NOMO-1 treated with DMSO at 0.1 percent for 48 hours (cell line): ENCODE results near the gene USP8.
"Not testable (repeated sequence)": the region's sequence is repeated elsewhere in the genome, so short reads cannot be mapped to it uniquely, and the experiment has no call there.

Source experiments
- DNase-seq: peaks from one replicate; lab custom pipeline; 2025; ENCODE audit not compliant: unreplicated experiment; lab: John Stamatoyannopoulos, UW

The USP8 gene

GRCh38 chr15:50438251-50438650 lies 14.0 kb downstream of the USP8 start:
- no peak for DNase-seq

DNA sequence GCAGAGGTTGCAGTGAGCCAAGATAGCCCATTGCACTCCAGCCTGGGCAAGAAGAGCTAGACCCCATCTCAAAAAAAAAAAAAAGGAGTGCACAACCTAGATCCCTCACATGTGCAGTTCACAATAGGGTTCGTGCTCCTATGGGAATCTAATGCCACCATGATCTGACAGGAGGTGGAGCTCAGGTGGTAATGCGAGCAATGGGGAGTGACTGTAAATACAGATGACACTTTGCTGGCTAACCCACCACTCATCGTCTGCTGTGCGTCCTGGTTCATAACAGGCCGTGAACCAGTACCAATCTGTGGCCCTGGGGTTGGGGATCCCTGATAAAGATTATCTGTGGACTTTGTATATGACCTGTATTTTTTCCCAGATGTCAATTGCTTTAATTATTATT lies 16.7 kb downstream of the USP8 start:
- no peak for DNase-seq

DNA sequence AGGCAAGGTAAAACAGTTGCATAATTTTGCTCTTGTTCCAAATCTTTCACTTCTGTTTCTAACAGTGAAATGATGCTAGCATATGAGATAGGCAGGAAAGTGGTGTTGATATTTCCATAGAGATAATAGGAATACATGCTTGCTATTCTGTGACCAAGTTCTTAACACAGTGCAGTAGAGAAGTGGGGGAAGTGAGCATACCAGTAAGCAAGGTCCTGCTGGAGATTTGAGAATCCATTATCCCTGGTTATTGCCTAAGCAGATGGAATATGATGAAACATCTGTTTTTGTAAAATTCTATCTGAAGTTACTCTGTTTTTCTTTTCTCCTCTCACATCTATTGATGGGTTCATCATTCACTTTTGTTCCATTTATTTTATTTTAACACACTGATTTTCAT lies 28.7 kb downstream of the USP8 start:
- no peak for DNase-seq

GRCh38 chr15:50458348-50459112 lies 34.3 kb downstream of the USP8 start:
- DNase-seq, result no peak

- DNase-seq, result no peak
Measured at GRCh38 chr15:50463423-50464358, 39.5 kb downstream of the USP8 start.

- no peak for DNase-seq
Measured at GRCh38 chr15:50471072-50471471, 46.9 kb downstream of the USP8 start.

- no peak for DNase-seq
Measured at GRCh38 chr15:50476143-50476542, 51.9 kb downstream of the USP8 start.

DNA sequence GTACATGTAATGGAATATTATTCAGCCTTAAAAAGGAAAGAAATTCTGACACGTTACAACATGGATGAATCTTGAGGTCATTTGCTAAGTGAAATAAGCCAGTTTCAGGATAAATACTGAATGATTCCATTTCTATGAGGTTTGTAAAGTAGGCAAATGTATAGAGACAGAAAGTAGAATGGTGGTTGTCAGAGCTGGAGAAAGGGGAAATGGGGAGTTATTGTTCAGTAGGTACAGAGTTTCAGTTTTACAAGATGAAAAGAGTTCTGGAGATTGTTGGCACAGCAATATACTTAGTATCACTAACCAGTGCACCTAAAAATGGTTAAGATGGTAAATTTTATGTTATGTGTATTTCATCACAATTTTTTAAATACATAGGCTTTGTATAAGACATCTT lies 60.6 kb downstream of the USP8 start:
- no peak for DNase-seq

- DNase-seq, result no peak
Measured at GRCh38 chr15:50485389-50485788, 61.2 kb downstream of the USP8 start.

DNA sequence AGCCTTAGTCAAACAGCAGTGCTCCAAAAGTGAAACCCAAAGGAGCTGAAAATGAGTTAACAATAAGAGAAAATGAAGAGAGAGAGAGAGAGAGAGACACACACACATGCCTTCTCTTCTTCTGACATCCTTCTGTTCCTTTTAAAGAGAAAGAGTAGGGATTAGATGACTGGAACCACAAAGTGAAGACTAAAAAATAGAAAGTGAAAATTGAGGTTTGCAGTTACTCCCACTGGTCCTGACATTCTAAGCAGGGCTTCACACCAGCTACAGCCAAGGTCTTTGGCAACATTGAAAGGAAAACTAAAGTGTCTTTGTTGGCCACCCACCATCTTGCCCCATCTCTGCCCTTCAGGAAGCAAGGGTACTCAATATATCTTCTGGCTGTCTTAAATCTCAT lies 63.1 kb downstream of the USP8 start:
- DNase-seq, result no peak

DNA sequence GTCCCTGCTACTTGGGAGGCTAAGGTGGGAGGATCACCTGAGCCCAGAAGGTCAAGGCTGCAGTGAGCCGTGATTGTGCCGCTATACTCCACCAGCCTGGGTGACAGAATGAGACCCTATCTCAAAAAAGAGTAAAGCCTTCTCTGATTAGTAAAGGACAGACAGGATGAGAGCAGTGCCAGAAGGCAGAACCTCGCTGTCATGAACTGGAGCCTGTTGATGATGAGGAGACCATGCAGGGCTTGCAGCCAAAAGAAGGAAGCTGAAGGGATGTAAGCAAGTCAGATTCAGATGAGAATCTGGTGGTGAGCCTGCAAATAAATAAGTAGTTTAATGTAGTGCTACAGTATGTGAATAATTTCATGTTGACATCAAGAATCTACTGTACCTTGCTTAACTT lies 69.4 kb downstream of the USP8 start:
- DNase-seq, result no peak

GRCh38 chr15:50494547-50494946 lies 70.3 kb downstream of the USP8 start:
- not testable (repeated sequence) for DNase-seq

GRCh38 chr15:50496692-50497091 lies 72.5 kb downstream of the USP8 start:
- DNase-seq, result no peak

DNA sequence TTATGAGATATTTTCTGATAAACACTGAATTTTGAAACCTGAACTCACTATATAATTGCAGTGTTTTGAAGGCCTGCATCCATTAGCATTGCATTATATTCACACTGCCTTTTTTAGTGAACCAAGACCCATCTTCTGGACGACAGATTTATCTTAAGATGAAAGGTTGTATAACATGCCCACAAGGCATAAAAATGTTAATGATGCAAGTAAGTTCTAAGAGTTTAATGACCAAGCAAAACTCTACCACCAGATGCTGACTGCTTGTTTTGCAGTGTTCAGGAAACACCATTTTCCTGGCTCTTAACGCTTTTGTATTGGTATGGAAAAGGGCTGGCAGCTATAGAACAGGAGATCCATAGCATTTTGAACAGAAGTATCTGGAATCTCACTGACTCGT lies 76.1 kb downstream of the USP8 start:
- DNase-seq, result no peak

DNA sequence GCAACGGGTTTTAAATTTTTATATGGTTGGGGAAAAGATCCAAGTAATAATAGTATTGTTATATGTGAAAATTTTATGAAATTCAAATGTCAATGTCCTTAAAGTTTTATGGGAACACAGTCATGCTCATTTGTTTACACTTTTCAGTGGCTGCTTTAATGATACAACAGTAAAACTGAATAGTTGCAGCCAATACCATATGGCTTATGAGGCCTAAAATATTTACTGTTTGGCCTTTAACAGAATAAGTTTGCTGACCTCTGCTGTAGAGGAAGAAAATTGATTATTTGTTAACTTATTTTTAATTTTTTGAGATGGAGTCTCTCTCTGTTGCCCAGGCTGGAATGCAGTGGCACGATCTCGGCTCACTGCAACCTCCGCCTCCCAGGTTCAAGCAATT lies 77.6 kb downstream of the USP8 start:
- DNase-seq, result no peak

DNA sequence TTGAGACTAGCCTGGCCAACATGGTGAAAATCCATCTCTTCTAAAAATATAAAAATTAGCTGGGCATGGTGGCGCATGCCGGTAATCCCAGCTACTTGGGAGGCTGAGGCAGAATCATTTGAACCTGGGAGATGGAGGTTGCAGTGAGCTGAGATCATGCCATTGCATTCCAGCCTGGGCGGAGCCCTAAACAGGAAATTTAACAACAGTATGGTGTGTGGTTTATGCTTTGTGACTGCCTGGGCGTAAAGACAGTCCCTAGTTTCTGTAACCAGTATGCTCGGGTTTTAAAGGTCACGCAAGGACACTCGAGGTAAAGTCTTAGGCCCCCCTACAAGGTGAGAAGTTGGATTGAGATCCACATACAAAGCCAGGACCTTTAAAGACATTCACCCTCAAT lies 78.9 kb downstream of the USP8 start:
- DNase-seq, result no peak

GRCh38 chr15:50505656-50506055 lies 81.5 kb downstream of the USP8 start:
- not testable (repeated sequence) for DNase-seq

GRCh38 chr15:50506121-50506520 lies 81.9 kb downstream of the USP8 start:
- DNase-seq, result no peak

DNA sequence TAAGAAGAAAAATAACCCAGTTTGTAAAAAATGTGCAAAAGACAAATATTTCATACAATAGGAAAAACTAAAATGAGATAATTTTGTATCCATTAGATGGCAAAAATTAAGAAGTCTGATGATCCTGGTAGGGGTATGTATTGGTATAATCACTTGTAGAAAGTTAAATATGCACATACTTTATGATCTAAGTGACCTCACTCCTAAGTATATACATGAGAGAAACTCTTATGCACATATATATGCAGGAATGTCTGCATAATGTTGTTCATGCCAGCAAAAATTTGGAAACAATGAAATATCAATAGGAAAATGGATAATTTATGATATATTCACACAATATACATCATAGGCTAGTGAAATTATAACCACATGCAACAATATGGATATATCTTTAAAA lies 88.8 kb downstream of the USP8 start:
- no peak for DNase-seq

GRCh38 chr15:50519740-50520425 lies 95.7 kb downstream of the USP8 start:
- no peak for DNase-seq

DNA sequence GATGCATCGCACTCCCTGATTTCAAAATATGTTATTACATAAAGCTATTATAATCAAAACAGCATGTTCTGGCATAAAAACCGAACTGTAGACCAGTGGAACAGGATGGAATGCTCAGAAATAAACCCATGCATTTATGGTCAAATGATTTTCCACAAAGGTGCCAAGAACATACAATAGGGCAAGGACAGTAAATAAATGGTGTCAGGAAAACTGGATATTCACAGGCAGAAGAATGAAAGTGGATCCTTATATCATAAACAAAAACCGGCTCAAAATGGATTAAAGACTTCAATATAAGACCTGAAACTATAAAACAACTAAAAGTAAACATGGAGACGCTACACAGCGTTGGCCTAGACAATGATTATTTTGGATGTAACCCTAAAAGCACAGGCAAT lies 99.6 kb downstream of the USP8 start:
- DNase-seq, result no peak

GRCh38 chr15:50531163-50531562 lies 107.0 kb downstream of the USP8 start:
- no peak for DNase-seq
